T1000 (cell line): ENCODE data around the gene GOLGA2.
"Not testable (repeated sequence)": the region's sequence is repeated elsewhere in the genome, so short reads cannot be mapped to it uniquely, and the experiment has no call there.

Source experiments
- DNase-seq: peaks from one replicate; lab custom pipeline; 2025; ENCODE audit warnings: mixed read lengths; lab: John Stamatoyannopoulos, UW

The GOLGA2 gene

GRCh38 chr9:128242124-128242523 lies 33.7 kb downstream of the GOLGA2 start:
- DNase-seq, result no peak

GRCh38 chr9:128233817-128234406 lies 41.9 kb downstream of the GOLGA2 start:
- no peak for DNase-seq

- no peak for DNase-seq
These were observed 43.0 kb downstream of the GOLGA2 start for GRCh38 chr9:128232528-128233428.

DNA sequence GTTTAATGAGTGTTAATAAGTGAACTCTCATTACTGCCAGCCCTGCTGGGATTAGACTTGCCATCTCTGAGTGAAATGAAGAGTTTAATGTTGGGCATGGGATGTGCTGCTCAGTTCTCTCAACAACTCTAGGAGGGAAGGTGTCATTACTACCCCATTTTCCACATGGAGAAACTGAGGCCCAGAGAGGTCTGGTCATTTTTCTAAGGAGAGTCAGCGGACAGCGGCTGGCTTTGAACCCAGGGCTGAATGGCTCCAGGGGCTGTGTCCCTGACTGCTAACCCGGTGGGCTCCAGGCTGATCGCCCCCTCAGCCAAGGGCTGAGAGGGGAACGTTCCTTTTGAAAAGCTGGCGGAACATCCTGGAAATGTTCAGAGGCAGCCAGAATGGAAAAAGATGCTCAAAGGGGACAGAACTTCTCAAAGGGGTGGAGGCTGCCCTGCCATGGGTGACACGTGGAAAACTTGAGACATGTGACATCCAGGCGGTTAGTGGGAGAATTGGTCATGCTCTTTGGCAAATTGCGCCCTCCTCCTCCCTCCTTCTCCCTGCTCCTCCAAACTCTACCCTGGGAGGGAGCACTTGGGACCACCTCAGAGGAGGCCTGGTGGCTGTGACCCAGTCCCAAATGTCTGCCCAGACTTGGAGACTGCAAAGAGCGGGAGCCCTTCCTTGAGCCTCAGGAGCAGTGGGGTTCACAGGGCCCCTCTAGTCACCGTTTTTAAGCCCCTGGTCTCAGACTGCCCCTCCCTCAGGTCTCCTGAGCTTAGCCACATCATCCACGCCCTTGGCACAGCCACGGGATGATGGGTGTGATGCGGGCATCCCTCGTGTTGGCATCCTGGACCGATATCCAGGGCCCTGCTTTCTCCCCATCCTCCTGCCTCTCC lies 43.9 kb downstream of the GOLGA2 start:
- DNase-seq, result no peak

GRCh38 chr9:128230897-128231296 lies 44.9 kb downstream of the GOLGA2 start:
- DNase-seq, result not testable (repeated sequence)

GRCh38 chr9:128226412-128226801 lies 49.4 kb downstream of the GOLGA2 start:
- DNase-seq, result no peak

- DNase-seq, result no peak
These were observed 49.9 kb downstream of the GOLGA2 start for GRCh38 chr9:128225770-128226411.

GRCh38 chr9:128224877-128225276 lies 50.9 kb downstream of the GOLGA2 start:
- no peak for DNase-seq

DNA sequence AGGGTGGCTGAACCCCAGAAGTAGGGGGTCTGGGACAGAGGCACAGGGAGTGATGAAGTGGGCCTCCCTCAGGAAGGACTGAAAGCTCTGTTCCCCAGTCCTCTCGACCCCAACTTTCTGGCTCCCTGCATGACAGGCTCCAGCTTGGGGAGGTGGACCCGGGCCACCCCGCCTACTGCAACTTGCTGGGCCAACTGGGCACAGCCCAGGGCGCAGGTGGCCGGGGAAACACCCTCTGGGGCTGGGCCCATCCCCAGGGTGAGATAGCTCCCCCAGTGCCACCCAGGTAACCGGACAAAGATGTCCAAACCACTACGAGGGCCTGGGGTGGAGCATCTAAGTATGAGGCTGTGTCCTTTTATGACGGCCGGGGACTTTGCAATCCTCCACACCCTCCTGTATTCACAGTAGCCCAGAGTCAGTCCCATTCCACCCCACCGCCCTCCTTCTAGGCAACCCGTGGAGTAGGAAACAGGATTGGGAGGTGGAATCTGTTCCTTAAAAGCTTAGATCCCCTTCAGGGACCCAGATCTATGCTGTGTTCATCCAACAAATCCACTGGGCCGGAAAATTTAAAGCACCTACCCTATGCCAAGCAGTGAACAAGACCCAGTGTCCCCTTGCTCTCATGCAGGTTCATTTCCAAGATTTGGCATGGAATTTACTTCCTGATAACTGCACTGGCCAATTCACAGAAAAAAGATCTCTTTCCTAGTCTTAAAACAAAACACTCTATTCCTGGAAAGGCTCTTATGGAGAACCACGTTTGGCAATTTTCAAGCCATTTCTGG lies 52.7 kb downstream of the GOLGA2 start:
- DNase-seq, result no peak

GRCh38 chr9:128222026-128222425 lies 53.8 kb downstream of the GOLGA2 start:
- DNase-seq, result no peak

DNA sequence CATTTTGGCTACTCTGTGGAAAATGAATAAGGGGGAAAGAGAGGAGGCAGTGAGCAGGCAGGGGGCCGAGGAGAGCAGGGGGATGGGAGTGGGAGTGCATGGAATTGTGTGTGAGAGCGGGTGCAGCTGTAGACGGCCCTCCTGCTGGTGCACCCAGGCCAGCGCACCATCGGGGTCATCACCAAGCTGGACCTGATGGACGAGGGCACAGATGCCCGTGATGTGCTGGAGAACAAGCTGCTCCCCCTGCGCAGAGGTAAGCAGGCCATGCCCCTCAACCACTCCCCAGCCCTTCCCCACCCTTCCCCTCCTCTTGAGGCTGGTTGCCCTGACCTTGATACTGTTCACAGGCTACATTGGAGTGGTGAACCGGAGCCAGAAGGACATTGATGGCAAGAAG lies 56.0 kb downstream of the GOLGA2 start:
- no peak for DNase-seq

DNA sequence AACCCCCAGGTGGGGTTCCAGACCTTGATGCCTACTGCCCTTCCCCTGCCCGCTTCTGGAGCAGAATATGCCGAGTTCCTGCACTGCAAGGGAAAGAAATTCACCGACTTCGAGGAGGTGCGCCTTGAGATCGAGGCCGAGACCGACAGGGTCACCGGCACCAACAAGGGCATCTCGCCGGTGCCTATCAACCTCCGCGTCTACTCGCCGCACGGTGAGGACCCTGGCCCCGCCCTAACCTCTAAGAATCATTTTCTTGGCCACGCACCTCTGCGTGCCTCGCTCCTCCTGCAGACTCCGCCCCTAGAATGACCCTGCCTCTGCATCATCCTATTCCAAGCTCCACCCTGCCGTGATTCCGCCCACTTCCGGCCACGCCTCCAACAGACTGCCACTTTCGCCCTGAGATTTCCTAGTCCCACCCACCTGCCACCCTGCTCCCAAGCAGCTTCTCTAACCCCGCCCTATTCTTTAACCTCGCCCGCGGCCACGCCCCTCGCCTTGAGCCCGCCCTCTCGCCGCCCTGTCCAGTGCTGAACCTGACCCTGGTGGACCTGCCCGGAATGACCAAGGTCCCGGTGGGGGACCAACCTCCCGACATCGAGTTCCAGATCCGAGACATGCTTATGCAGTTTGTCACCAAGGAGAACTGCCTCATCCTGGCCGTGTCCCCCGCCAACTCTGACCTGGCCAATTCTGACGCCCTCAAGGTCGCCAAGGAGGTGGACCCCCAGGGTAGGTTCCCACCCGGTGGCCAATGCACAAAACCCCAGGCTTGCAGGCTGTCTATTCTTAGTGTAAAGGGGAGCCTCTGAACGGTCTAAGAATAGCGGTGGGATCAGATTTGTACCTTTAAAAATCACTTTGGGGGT lies 57.1 kb downstream of the GOLGA2 start:
- DNase-seq, result no peak

GRCh38 chr9:128218172-128218517 lies 57.7 kb downstream of the GOLGA2 start:
- no peak for DNase-seq

DNA sequence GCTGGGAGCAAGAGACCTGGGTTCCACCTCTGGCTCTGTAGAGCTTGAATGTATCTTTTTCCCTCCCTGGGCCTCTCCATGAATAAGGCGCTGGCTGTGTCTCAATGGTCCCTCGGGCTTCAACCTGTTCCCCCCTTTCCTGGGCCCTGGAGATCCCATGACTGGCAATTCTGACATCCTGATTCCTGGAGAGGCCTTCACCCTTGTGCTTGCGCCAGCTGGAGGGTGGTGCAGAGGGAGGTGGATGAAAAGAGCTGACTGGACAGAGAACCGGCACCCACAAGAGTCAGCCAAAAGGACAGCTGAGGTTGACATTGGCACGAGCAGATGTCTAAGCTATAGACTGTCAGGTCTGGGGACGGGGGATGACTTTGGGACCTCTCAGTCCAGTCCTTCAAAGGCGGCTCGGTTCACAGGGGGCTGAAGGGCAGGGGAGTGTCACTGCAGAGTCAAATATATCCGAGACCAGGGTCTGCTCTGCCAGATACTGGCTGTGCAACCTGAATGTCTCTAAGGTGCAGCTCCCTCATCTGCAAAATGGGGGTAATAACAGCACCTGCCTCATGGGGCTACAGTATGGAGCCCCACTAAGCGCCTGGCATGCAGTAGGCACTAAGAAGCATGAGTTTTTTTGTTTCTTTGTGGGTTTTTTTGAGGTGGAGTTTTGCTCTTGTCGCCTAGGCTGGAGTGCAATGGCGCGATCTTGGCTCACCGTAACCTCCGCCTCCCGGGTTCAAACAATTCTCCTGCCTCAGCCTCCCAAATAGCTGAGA lies 58.8 kb downstream of the GOLGA2 start:
- DNase-seq, result no peak

GRCh38 chr9:128215491-128216409 lies 60.1 kb downstream of the GOLGA2 start:
- DNase-seq, result no peak

- no peak for DNase-seq
These were observed 61.0 kb downstream of the GOLGA2 start for GRCh38 chr9:128214571-128215490.
